Measurements from ENCODE around the gene BTBD17. TPM values are rescaled to one million over a fixed set of nuclear protein-coding genes. Genes with fewer than 3 reads are reported as not detected.

Gene BTBD17
- total RNA-seq, 2 donors from 2014 or later: 1.0 TPM; not detected in 1

- DNase-seq: no peak
- H3K27ac ChIP-seq: no peak overlapping the region
- H3K9me3 ChIP-seq: no peaks in the 10 kb centered on the region
- intact Hi-C loops (cut with DNase I): no loop called here
- WGBS, 2 donors: 31% methylated on average over 11 of the region's 11 CpGs; no CpG with 5 or more reads in 1 of the 2 donors
- H3K4me3 ChIP-seq: no peak overlapping the region
- no peaks in the 10 kb centered on the region for H3K36me3 ChIP-seq (replicated peaks in 1 of 2; ENCODE audit: insufficient read depth in 1 of 2, low read depth in 2 of 2)
- peaks cover 15% of the 10 kb centered on the region for H3K4me1 ChIP-seq
- H3K27me3 ChIP-seq: peaks cover 0 to 6% of the 10 kb centered on the region in 2 donors
- no peak for ATAC-seq
- TF ChIP-seq POLR2A (IDR thresholded peaks at IDR 0.05): no peak
- TF ChIP-seq CTCF (IDR thresholded peaks at IDR 0.05): no peak
These were observed 36.3 kb downstream of the BTBD17 start for GRCh38 chr17:74325376-74325742.

GRCh38 chr17:74324521-74324920 lies 37.1 kb downstream of the BTBD17 start:
- Histone ChIP-seq H3K36me3 (replicated peaks in 1 of 2; ENCODE audit: insufficient read depth in 1 of 2, low read depth in 2 of 2) (no peaks in the 10 kb centered on the region), H3K27ac (no peak overlapping the region), H3K4me1 (peaks cover 15% of the 10 kb centered on the region), H3K9me3 (no peaks in the 10 kb centered on the region), H3K27me3 (peaks cover 0 to 6% of the 10 kb centered on the region in 2 donors), H3K4me3 (no peak overlapping the region)
- no peak for ATAC-seq
- TF ChIP-seq CTCF (IDR thresholded peaks at IDR 0.05): no peak
- TF ChIP-seq POLR2A (IDR thresholded peaks at IDR 0.05): no peak
- intact Hi-C loops (cut with DNase I): no loop called here
- WGBS, 2 donors: 79 to 84% methylated on average over 6 of the region's 6 CpGs
- DNase-seq: no peak

GRCh38 chr17:74318391-74318790 lies 43.3 kb downstream of the BTBD17 start:
- Histone ChIP-seq H3K9me3 (no peaks in the 10 kb centered on the region), H3K4me1 (no peaks in the 10 kb centered on the region), H3K27me3 (no peaks in the 10 kb centered on the region), H3K4me3 (no peak overlapping the region), H3K36me3 (replicated peaks in 1 of 2; ENCODE audit: insufficient read depth in 1 of 2, low read depth in 2 of 2) (no peaks in the 10 kb centered on the region), H3K27ac (no peak overlapping the region)
- no peak for DNase-seq
- TF ChIP-seq POLR2A (IDR thresholded peaks at IDR 0.05) (no peak), CTCF (IDR thresholded peaks at IDR 0.05) (no peak)
- 79% methylated on average over 10 of the region's 10 CpGs for WGBS, 2 donors
- no peak for ATAC-seq
- intact Hi-C loops (cut with DNase I): no loop called here

DNA sequence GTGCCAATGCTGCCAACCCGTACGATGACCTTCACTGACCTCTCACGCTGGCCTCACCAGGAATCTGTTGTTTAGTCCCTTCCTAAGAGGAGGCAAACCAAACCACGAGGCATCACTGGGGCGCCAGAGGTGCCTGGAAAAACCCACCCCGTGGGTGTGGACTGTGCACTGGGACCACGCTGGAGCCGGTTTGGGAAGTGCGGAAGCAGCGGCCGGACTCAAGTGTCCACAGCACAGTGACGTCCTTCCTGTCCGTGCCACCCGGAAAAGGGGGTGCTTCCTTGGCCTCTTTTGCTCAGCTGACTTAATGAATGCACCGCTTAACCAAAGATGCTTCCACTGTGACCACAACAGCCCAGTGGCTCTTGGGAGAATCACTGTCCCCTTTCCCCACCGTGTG lies 44.6 kb downstream of the BTBD17 start:
- Histone ChIP-seq H3K27ac (no peak overlapping the region), H3K4me1 (no peaks in the 10 kb centered on the region), H3K36me3 (replicated peaks in 1 of 2; ENCODE audit: insufficient read depth in 1 of 2, low read depth in 2 of 2) (no peaks in the 10 kb centered on the region), H3K4me3 (no peak overlapping the region), H3K9me3 (no peaks in the 10 kb centered on the region), H3K27me3 (no peaks in the 10 kb centered on the region)
- intact Hi-C loops (cut with DNase I): no loop called here
- peak; percentile 33 for ATAC-seq
- no peak for DNase-seq
- TF ChIP-seq POLR2A (IDR thresholded peaks at IDR 0.05) (no peak), CTCF (IDR thresholded peaks at IDR 0.05) (no peak)
- 36 to 63% methylated on average over 2 to 16 of the region's 16 CpGs for whole genome bisulfite sequencing, 2 donors

DNA sequence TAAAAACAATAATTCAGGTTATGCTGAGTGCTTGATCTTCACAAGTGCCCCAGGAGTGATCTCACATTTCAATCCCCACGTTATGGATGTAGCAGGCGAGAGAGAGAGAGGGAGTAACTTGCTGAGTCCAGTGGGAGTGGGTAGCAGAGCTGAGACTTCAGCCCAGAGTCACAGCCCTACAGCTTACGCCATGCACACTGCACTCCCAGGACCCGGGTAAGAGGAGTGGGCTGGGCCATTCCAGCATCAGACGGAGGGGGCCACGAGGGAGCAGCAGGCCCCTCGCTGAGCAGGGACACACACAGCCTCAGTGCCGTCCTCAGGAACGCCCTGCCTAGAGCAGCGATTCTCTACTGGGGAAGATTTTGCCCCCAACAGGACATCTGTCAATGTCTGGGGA lies 45.4 kb downstream of the BTBD17 start:
- WGBS, 2 donors: 28 to 43% methylated on average over 3 to 10 of the region's 10 CpGs
- Histone ChIP-seq H3K4me3 (no peak overlapping the region), H3K36me3 (replicated peaks in 1 of 2; ENCODE audit: insufficient read depth in 1 of 2, low read depth in 2 of 2) (no peaks in the 10 kb centered on the region), H3K4me1 (no peaks in the 10 kb centered on the region), H3K27ac (no peak overlapping the region), H3K9me3 (no peaks in the 10 kb centered on the region), H3K27me3 (no peaks in the 10 kb centered on the region)
- TF ChIP-seq CTCF (IDR thresholded peaks at IDR 0.05): no peak
- no peak for TF ChIP-seq POLR2A (IDR thresholded peaks at IDR 0.05)
- DNase-seq (no peak), ATAC-seq (no peak)
- intact Hi-C loops (cut with DNase I): no loop called here

Measured in body of pancreas (tissue), 4 donors.